Activated T-helper 2 cell treated with anti-CD3 and anti-CD28 coated beads, Interferon-gamma antibody, Interleukin-2, Interleukin-4, amounts not matched to agents 10 μg/mL and 5 μg/mL and 100 μg/mL, durations not matched to agents 14 hours and 24 hours and 36 hours (primary cell): ENCODE measurements around the gene GREB1L. TPM values are rescaled to one million over a fixed set of nuclear protein-coding genes. Genes with fewer than 3 reads are reported as not detected.
"Not testable (repeated sequence)": the region's sequence is repeated elsewhere in the genome, so short reads cannot be mapped to it uniquely, and the experiment has no call there.

Source experiments
- DNase-seq: peaks from one replicate; pipeline ENCODE4 v3.0.0; 2021; ENCODE audit warnings: low spot score
- H3K27ac Mint-ChIP-seq: one replicate; pipeline ENCODE4 v1.8.0; 2021; ENCODE audit warnings: mixed read lengths
- H3K27me3 Mint-ChIP-seq: one replicate; pipeline ENCODE4 v1.8.0; 2021; ENCODE audit warnings: low read depth, mixed read lengths
- H3K36me3 Mint-ChIP-seq: one replicate; pipeline ENCODE4 v1.8.0; 2021; ENCODE audit warnings: low read depth, mixed read lengths
- H3K4me1 Mint-ChIP-seq: one replicate; pipeline ENCODE4 v1.8.0; 2021; ENCODE audit warnings: low read depth, mixed read lengths
- H3K4me3 Mint-ChIP-seq: one replicate; pipeline ENCODE4 v1.8.0; 2021; ENCODE audit warnings: low read depth, mild to moderate bottlenecking, moderate library complexity, mixed read lengths
- H3K9me3 Mint-ChIP-seq: one replicate; pipeline ENCODE4 v1.8.0; 2021; ENCODE audit warnings: mixed read lengths
- intact Hi-C: fragments of 100-400 bp; cut with micrococcal nuclease; formaldehyde crosslinking; loops from one replicate; pipeline ENCODE4 v1.15.1; 2023
- total RNA-seq: library from RNA; stranded (reverse); gene quantifications from 2 replicates; pipeline ENCODE4 v1.2.3, GENCODE V29; 2022

GREB1L gene
- not detected in 2 replicates for total RNA-seq

GRCh38 chr18:21242141-21242779 lies at the start of gene GREB1L:
Gene GREB1L, plus strand, starts transcription at chr18:21242232. Its CDS starts 141,287 bp downstream, at chr18:21383519.
- H3K4me3 Mint-ChIP-seq: no peak within 1 kb of the TSS
- H3K27me3 Mint-ChIP-seq: peaks cover 59% of the 10 kb centered on the region
- no peaks in the 10 kb centered on the region for H3K9me3 Mint-ChIP-seq
- DNase-seq: no peak
- H3K27ac Mint-ChIP-seq: no peak within 1 kb of the TSS
- no peaks in the 10 kb centered on the region for H3K36me3 Mint-ChIP-seq
- H3K4me1 Mint-ChIP-seq: no peaks in the 10 kb centered on the region
- intact Hi-C loops: loop anchor here (10.0 kb wide), 1 partner anchor 933 kb away; no protein-coding TSS in a partner anchor

GRCh38 chr18:21192308-21192624 lies 49.8 kb upstream of the GREB1L start:
- Mint-ChIP-seq H3K36me3 (no peaks in the 10 kb centered on the region), H3K4me1 (no peaks in the 10 kb centered on the region), H3K4me3 (no peak overlapping the region), H3K9me3 (no peaks in the 10 kb centered on the region), H3K27me3 (peaks cover 9% of the 10 kb centered on the region), H3K27ac (no peak overlapping the region)
- no peak for DNase-seq
- intact Hi-C loops: no loop called here

- Mint-ChIP-seq H3K36me3 (no peaks in the 10 kb centered on the region), H3K4me1 (no peaks in the 10 kb centered on the region), H3K4me3 (no peak overlapping the region), H3K27me3 (peaks cover 10% of the 10 kb centered on the region), H3K27ac (no peak overlapping the region), H3K9me3 (no peaks in the 10 kb centered on the region)
- intact Hi-C loops: loop anchor here (1.0 kb wide), 2 partner anchors 249 to 761 kb away; no protein-coding TSS in a partner anchor
- DNase-seq: no peak
These were observed 46.9 kb upstream of the GREB1L start for GRCh38 chr18:21194871-21195771.

GRCh38 chr18:21196426-21196825 lies 45.6 kb upstream of the GREB1L start:
- Mint-ChIP-seq H3K27me3 (peaks cover 11% of the 10 kb centered on the region), H3K4me3 (no peak overlapping the region), H3K9me3 (no peaks in the 10 kb centered on the region), H3K4me1 (no peaks in the 10 kb centered on the region), H3K27ac (no peak overlapping the region), H3K36me3 (no peaks in the 10 kb centered on the region)
- DNase-seq: no peak
- intact Hi-C loops: no loop called here

- no peaks in the 10 kb centered on the region for H3K9me3 Mint-ChIP-seq
- peaks cover 2% of the 10 kb centered on the region for H3K27me3 Mint-ChIP-seq
- no peaks in the 10 kb centered on the region for H3K4me1 Mint-ChIP-seq
- H3K27ac Mint-ChIP-seq: no peak overlapping the region
- intact Hi-C loops: no loop called here
- H3K36me3 Mint-ChIP-seq: no peaks in the 10 kb centered on the region
- no peak for DNase-seq
- no peak overlapping the region for H3K4me3 Mint-ChIP-seq
These were observed 38.9 kb upstream of the GREB1L start for GRCh38 chr18:21203126-21203525.

GRCh38 chr18:21203542-21204241 lies 38.3 kb upstream of the GREB1L start:
- no peak for DNase-seq
- intact Hi-C loops: no loop called here
- H3K36me3 Mint-ChIP-seq: no peaks in the 10 kb centered on the region
- H3K4me3 Mint-ChIP-seq: no peak overlapping the region
- H3K9me3 Mint-ChIP-seq: no peaks in the 10 kb centered on the region
- peaks cover 2% of the 10 kb centered on the region for H3K27me3 Mint-ChIP-seq
- no peak overlapping the region for H3K27ac Mint-ChIP-seq
- H3K4me1 Mint-ChIP-seq: no peaks in the 10 kb centered on the region

- no peak for DNase-seq
- Mint-ChIP-seq H3K27me3 (no peaks in the 10 kb centered on the region), H3K4me3 (no peak overlapping the region), H3K27ac (no peak overlapping the region), H3K36me3 (no peaks in the 10 kb centered on the region), H3K9me3 (no peaks in the 10 kb centered on the region), H3K4me1 (no peaks in the 10 kb centered on the region)
- intact Hi-C loops: no loop called here
These were observed 36.3 kb upstream of the GREB1L start for GRCh38 chr18:21205695-21206094.

- Mint-ChIP-seq H3K4me1 (no peaks in the 10 kb centered on the region), H3K4me3 (no peak overlapping the region), H3K36me3 (no peaks in the 10 kb centered on the region), H3K27me3 (no peaks in the 10 kb centered on the region), H3K27ac (no peak overlapping the region), H3K9me3 (no peaks in the 10 kb centered on the region)
- intact Hi-C loops: no loop called here
- DNase-seq: no peak
These were observed 31.8 kb upstream of the GREB1L start for GRCh38 chr18:21210278-21210677.

GRCh38 chr18:21210784-21211183 lies 31.2 kb upstream of the GREB1L start:
- no peak for DNase-seq
- H3K4me1 Mint-ChIP-seq: no peaks in the 10 kb centered on the region
- H3K9me3 Mint-ChIP-seq: no peaks in the 10 kb centered on the region
- H3K27ac Mint-ChIP-seq: no peak overlapping the region
- H3K27me3 Mint-ChIP-seq: no peaks in the 10 kb centered on the region
- intact Hi-C loops: no loop called here
- H3K4me3 Mint-ChIP-seq: no peak overlapping the region
- H3K36me3 Mint-ChIP-seq: no peaks in the 10 kb centered on the region

- H3K27me3 Mint-ChIP-seq, H3K9me3 Mint-ChIP-seq, H3K36me3 Mint-ChIP-seq, H3K4me1 Mint-ChIP-seq, H3K27ac Mint-ChIP-seq, H3K4me3 Mint-ChIP-seq, intact Hi-C loops, DNase-seq: not testable (repeated sequence)
These were observed 27.6 kb upstream of the GREB1L start for GRCh38 chr18:21214409-21214808.

- H3K9me3 Mint-ChIP-seq: no peaks in the 10 kb centered on the region
- intact Hi-C loops: no loop called here
- no peaks in the 10 kb centered on the region for H3K4me1 Mint-ChIP-seq
- no peak for DNase-seq
- no peaks in the 10 kb centered on the region for H3K36me3 Mint-ChIP-seq
- H3K4me3 Mint-ChIP-seq: no peak overlapping the region
- H3K27me3 Mint-ChIP-seq: no peaks in the 10 kb centered on the region
- no peak overlapping the region for H3K27ac Mint-ChIP-seq
These were observed 26.5 kb upstream of the GREB1L start for GRCh38 chr18:21215490-21215889.

GRCh38 chr18:21218862-21219261 lies 23.2 kb upstream of the GREB1L start:
- H3K4me3 Mint-ChIP-seq: no peak overlapping the region
- H3K4me1 Mint-ChIP-seq: no peaks in the 10 kb centered on the region
- intact Hi-C loops: no loop called here
- no peak overlapping the region for H3K27ac Mint-ChIP-seq
- H3K9me3 Mint-ChIP-seq: no peaks in the 10 kb centered on the region
- no peak for DNase-seq
- H3K27me3 Mint-ChIP-seq: no peaks in the 10 kb centered on the region
- H3K36me3 Mint-ChIP-seq: no peaks in the 10 kb centered on the region

- intact Hi-C loops: no loop called here
- Mint-ChIP-seq H3K4me3 (no peak overlapping the region), H3K36me3 (no peaks in the 10 kb centered on the region), H3K27me3 (no peaks in the 10 kb centered on the region), H3K9me3 (no peaks in the 10 kb centered on the region), H3K4me1 (no peaks in the 10 kb centered on the region), H3K27ac (no peak overlapping the region)
- DNase-seq: no peak
These were observed 11.6 kb upstream of the GREB1L start for GRCh38 chr18:21230436-21230835.
